ENCODE results near the gene SORCS2.
A peak's percentile ranks its signal among the peaks of the same experiment; 100 is the strongest.

SORCS2 gene

GRCh38 chr4:7652906-7653305 lies 460.6 kb downstream of the SORCS2 start:
- no peak for DNase-seq
- no peaks in the 10 kb centered on the region for H3K27me3 ChIP-seq
- no peaks in the 10 kb centered on the region for H3K36me3 ChIP-seq
- H3K9me3 ChIP-seq = no peaks in the 10 kb centered on the region
- peaks cover 5% of the 10 kb centered on the region; the same call in 1 of the 2 replicates for H3K4me1 ChIP-seq
- H3K4me3 ChIP-seq (ENCODE audit: low read depth, low read length) = no peak overlapping the region
- no peak for TF ChIP-seq CTCF (IDR thresholded peaks at IDR 0.05; ENCODE audit: low read depth, low read length)

- Histone ChIP-seq H3K36me3 (no peaks in the 10 kb centered on the region), H3K9me3 (no peaks in the 10 kb centered on the region), H3K4me3 (ENCODE audit: low read depth, low read length) (no peak overlapping the region), H3K4me1 (peaks cover 5% of the 10 kb centered on the region; the same call in 1 of the 2 replicates), H3K27me3 (no peaks in the 10 kb centered on the region)
- no peak for DNase-seq
- TF ChIP-seq CTCF (IDR thresholded peaks at IDR 0.05; ENCODE audit: low read depth, low read length) = no peak
These were observed 461.4 kb downstream of the SORCS2 start for GRCh38 chr4:7653510-7654369.

GRCh38 chr4:7654550-7655445 lies 462.5 kb downstream of the SORCS2 start:
- H3K4me1 ChIP-seq = peaks cover 5% of the 10 kb centered on the region; the same call in 1 of the 2 replicates
- no peaks in the 10 kb centered on the region for H3K27me3 ChIP-seq
- H3K4me3 ChIP-seq (ENCODE audit: low read depth, low read length) = peak overlapping the region; percentile 43
- no peak for TF ChIP-seq CTCF (IDR thresholded peaks at IDR 0.05; ENCODE audit: low read depth, low read length)
- H3K36me3 ChIP-seq = no peaks in the 10 kb centered on the region
- H3K9me3 ChIP-seq = no peaks in the 10 kb centered on the region
- DNase-seq = no peak

- H3K4me1 ChIP-seq = peaks cover 5% of the 10 kb centered on the region; the same call in 1 of the 2 replicates
- peak; percentile 89 for DNase-seq
- TF ChIP-seq CTCF (IDR thresholded peaks at IDR 0.05; ENCODE audit: low read depth, low read length) = peak; percentile 18; the same call in 1 of the 2 replicates
These were observed 463.3 kb downstream of the SORCS2 start for GRCh38 chr4:7655511-7656243.

GRCh38 chr4:7656244-7656800 lies 464.0 kb downstream of the SORCS2 start:
- no peak overlapping the region for H3K4me3 ChIP-seq (ENCODE audit: low read depth, low read length)
- no peaks in the 10 kb centered on the region for H3K9me3 ChIP-seq
- H3K27me3 ChIP-seq = no peaks in the 10 kb centered on the region
- no peak for TF ChIP-seq CTCF (IDR thresholded peaks at IDR 0.05; ENCODE audit: low read depth, low read length)
- H3K36me3 ChIP-seq = no peaks in the 10 kb centered on the region
- DNase-seq = no peak
- peaks cover 5% of the 10 kb centered on the region; the same call in 1 of the 2 replicates for H3K4me1 ChIP-seq

More at GRCh38 chr4:7655511-7656243, 463.3 kb downstream of the SORCS2 start:
- no peaks in the 10 kb centered on the region for H3K36me3 ChIP-seq
- H3K27me3 ChIP-seq = no peaks in the 10 kb centered on the region
- no peaks in the 10 kb centered on the region for H3K9me3 ChIP-seq
- H3K4me3 ChIP-seq (ENCODE audit: low read depth, low read length) = peak overlapping the region; percentile 43

Measured in BE2C (cell line).